Neural cell (in vitro differentiated cells): ENCODE data around the gene CKM. TPM values are rescaled to one million over a fixed set of nuclear protein-coding genes. Genes with fewer than 3 reads are reported as not detected.

Experiments
- H2AFZ ChIP-seq: fragments of 200-600, 300-800 bp; sonication (generic), shearing (Covaris generic); 2 replicates; pipeline ENCODE4 v1.6.0; 2014; ENCODE audit warnings: low read depth, mild to moderate bottlenecking, antibody characterized with exemption, low read length, moderate library complexity
- H3F3A ChIP-seq: fragments of 200-600 bp; shearing (Covaris generic); 2 replicates; pipeline ENCODE4 v1.6.1; 2016; ENCODE audit warnings: mild to moderate bottlenecking, moderate library complexity, mixed read lengths, antibody characterized with exemption, low read length; ENCODE audit not compliant: insufficient read depth, poor library complexity, severe bottlenecking
- H3K27ac ChIP-seq: fragments of 200-600, 300-800 bp; sonication (generic), shearing (Covaris generic); 2 replicates; pipeline ENCODE4 v1.5.1; 2014; ENCODE audit warnings: mild to moderate bottlenecking, low read length, moderate library complexity
- H3K27me3 ChIP-seq: fragments of 300-800, 200-600 bp; sonication (generic), shearing (Covaris generic); 2 replicates; pipeline ENCODE4 v1.6.0; 2014; ENCODE audit warnings: mild to moderate bottlenecking, low read depth, low read length, moderate library complexity; ENCODE audit not compliant: insufficient read depth
- H3K36me3 ChIP-seq: fragments of 300-800, 200-600 bp; sonication (generic), shearing (Covaris generic); 2 replicates; pipeline ENCODE4 v1.5.1; 2014; ENCODE audit warnings: mild to moderate bottlenecking, antibody characterized with exemption, low read length, moderate library complexity; ENCODE audit not compliant: insufficient read depth
- H3K4me2 ChIP-seq: fragments of 300-800, 200-600 bp; sonication (generic), shearing (Covaris generic); 2 replicates; pipeline ENCODE4 v1.6.0; 2014; ENCODE audit warnings: mild to moderate bottlenecking, low read length
- H3K4me3 ChIP-seq: fragments of 300-800, 200-600 bp; sonication (generic), shearing (Covaris generic); 2 replicates; pipeline ENCODE4 v1.5.1; 2014; ENCODE audit warnings: mild to moderate bottlenecking, low read length, moderate library complexity
- H3K79me2 ChIP-seq: fragments of 200-600 bp; shearing (Covaris generic); replicated peaks from 2 replicates; pipeline ENCODE4 v1.6.0; 2014; ENCODE audit warnings: mild to moderate bottlenecking, low read length, moderate library complexity; ENCODE audit not compliant: insufficient read depth
- H3K9ac ChIP-seq: fragments of 300-800, 200-600 bp; sonication (generic), shearing (Covaris generic); 2 replicates; pipeline ENCODE4 v1.6.1; 2016; ENCODE audit warnings: mild to moderate bottlenecking, low read length, mixed read lengths
- H3K9me2 ChIP-seq: fragments of 200-600 bp; shearing (Covaris generic); 2 replicates; pipeline ENCODE4 v1.6.1; 2016; ENCODE audit warnings: mild to moderate bottlenecking, low read length, mixed read lengths; ENCODE audit not compliant: insufficient read depth
- H3K9me3 ChIP-seq: fragments of 200-600, 300-800 bp; sonication (generic), shearing (Covaris generic); 2 replicates; pipeline ENCODE4 v1.6.1; 2016; ENCODE audit warnings: mild to moderate bottlenecking, mixed run types, low read length, moderate library complexity, mixed read lengths
- H4K20me1 ChIP-seq: fragments of 200-600 bp; shearing (Covaris generic); 2 replicates; pipeline ENCODE4 v1.6.1; 2016; ENCODE audit warnings: mild to moderate bottlenecking, mixed run types; ENCODE audit not compliant: insufficient read depth
- CTCF ChIP-seq: fragments of 450-650 bp; IDR thresholded peaks from 2 replicates; pipeline ENCODE4 v1.5.1; 2014; ENCODE audit warnings: antibody characterized with exemption, mild to moderate bottlenecking, moderate library complexity; ENCODE audit not compliant: poor library complexity, severe bottlenecking
- EP300 ChIP-seq: fragments of 450-650 bp; conservative IDR thresholded peaks from 2 replicates; pipeline ENCODE4 v1.6.1; 2014; ENCODE audit warnings: antibody characterized with exemption, mild to moderate bottlenecking, moderate library complexity; ENCODE audit not compliant: poor library complexity, severe bottlenecking
- EZH2 ChIP-seq: fragments of 200-600, 300-800 bp; shearing (Covaris generic), sonication (generic); IDR thresholded peaks from 2 replicates; pipeline ENCODE4 v1.6.1; 2014; ENCODE audit warnings: antibody characterized with exemption, low read length, borderline replicate concordance, mild to moderate bottlenecking; ENCODE audit not compliant: insufficient read depth, poor library complexity, severe bottlenecking
- MXI1 ChIP-seq: fragments of 450-650 bp; conservative IDR thresholded peaks from 2 replicates; pipeline ENCODE4 v1.6.1; 2014; ENCODE audit warnings: antibody characterized with exemption, mild to moderate bottlenecking; ENCODE audit not compliant: poor library complexity, severe bottlenecking
- POLR2AphosphoS5 ChIP-seq: IDR thresholded peaks from 2 replicates; pipeline ENCODE4 v1.6.1; 2012
- RAD21 ChIP-seq: fragments of 450-650 bp; conservative IDR thresholded peaks from 2 replicates; pipeline ENCODE4 v1.6.1; 2014; ENCODE audit warnings: antibody characterized with exemption, mild to moderate bottlenecking, moderate library complexity
- REST ChIP-seq: IDR thresholded peaks from 2 replicates; pipeline ENCODE4 v1.6.1; 2012; ENCODE audit warnings: borderline replicate concordance
- SMC3 ChIP-seq: fragments of 450-650 bp; conservative IDR thresholded peaks from 2 replicates; pipeline ENCODE4 v1.6.1; 2014; ENCODE audit warnings: antibody characterized with exemption, mild to moderate bottlenecking, moderate library complexity; ENCODE audit not compliant: poor library complexity
- TAF1 ChIP-seq: IDR thresholded peaks from 2 replicates; pipeline ENCODE4 v1.6.1; 2012; ENCODE audit warnings: low read depth
- polyA plus RNA-seq: library from polyadenylated mRNA; depleted of rRNA; stranded (reverse); fragments of >200 nt; gene quantifications from 2 replicates; pipeline ENCODE4 v1.2.3, GENCODE V29; 2014

CKM gene
- polyA plus RNA-seq, 1 donor from 2014 or later: 0.14 TPM

- Histone ChIP-seq H3K27ac (no peak overlapping the region), H3K9me2 (no peaks in the 10 kb centered on the region), H3K4me3 (no peak overlapping the region), H2AFZ (no peak overlapping the region), H3K4me2 (no peak overlapping the region), H3K36me3 (no peaks in the 10 kb centered on the region), H3K9me3 (no peaks in the 10 kb centered on the region), H3K79me2 (no peaks in the 10 kb centered on the region), H4K20me1 (no peaks in the 10 kb centered on the region), H3K9ac (no peak overlapping the region), H3F3A (no peaks in the 10 kb centered on the region), H3K27me3 (no peaks in the 10 kb centered on the region)
- TF ChIP-seq EZH2: no peak
- TF ChIP-seq RAD21: no peak
- TF ChIP-seq CTCF: no peak
- TF ChIP-seq REST: no peak
- no peak for TF ChIP-seq MXI1
- no peak for TF ChIP-seq POLR2AphosphoS5
- no peak for TF ChIP-seq EP300
Measured at GRCh38 chr19:45351401-45351952, 28.8 kb upstream of the CKM start.

GRCh38 chr19:45350477-45351058, 27.9 kb upstream of the CKM start:
- no peak overlapping the region for H3K27ac ChIP-seq
- H3K9me2 ChIP-seq: no peaks in the 10 kb centered on the region

More at GRCh38 chr19:45350477-45351058, 27.9 kb upstream of the CKM start:
- H3K36me3 ChIP-seq: no peaks in the 10 kb centered on the region
- no peaks in the 10 kb centered on the region for H4K20me1 ChIP-seq
- no peaks in the 10 kb centered on the region for H3K79me2 ChIP-seq
- H3K4me3 ChIP-seq: no peak overlapping the region
- H3K27me3 ChIP-seq: no peaks in the 10 kb centered on the region
- H3F3A ChIP-seq: no peaks in the 10 kb centered on the region
- H3K9ac ChIP-seq: no peak overlapping the region
- no peaks in the 10 kb centered on the region for H3K9me3 ChIP-seq
- TF ChIP-seq MXI1: no peak
- no peak for TF ChIP-seq RAD21
- TF ChIP-seq POLR2AphosphoS5: no peak
- no peak for TF ChIP-seq REST
- no peak for TF ChIP-seq EP300
- TF ChIP-seq TAF1: no peak
- no peak for TF ChIP-seq SMC3
- no peak for TF ChIP-seq EZH2
- no peak for TF ChIP-seq CTCF
- no peak overlapping the region for H3K4me2 ChIP-seq
- H2AFZ ChIP-seq: no peak overlapping the region
